SK-N-SH treated with all-trans-retinoic acid at 6 μM for 48 hours (cell line): ENCODE results near the gene DBF4B.

Source experiments
- BACH2 ChIP-seq: fragments of 250-450 bp; sonication (Bioruptor Pico); IDR thresholded peaks from 2 replicates; pipeline ENCODE4 v1.9.0; 2021; ENCODE audit warnings: mild to moderate bottlenecking, borderline replicate concordance
- GLIS3 ChIP-seq: fragments of 250-450 bp; sonication (Bioruptor Pico); IDR thresholded peaks from 2 replicates; pipeline ENCODE4 v1.5.0; 2020; ENCODE audit warnings: mild to moderate bottlenecking, moderate library complexity
- SNAI2 ChIP-seq: fragments of 250-450 bp; sonication (Bioruptor Pico); IDR thresholded peaks from 2 replicates; pipeline ENCODE4 v1.5.0; 2020; ENCODE audit warnings: mild to moderate bottlenecking, moderate library complexity
- TOX ChIP-seq: fragments of 250-450 bp; sonication (Bioruptor Pico); IDR thresholded peaks from 2 replicates; pipeline ENCODE4 v1.8.0; 2021; ENCODE audit warnings: mild to moderate bottlenecking, moderate library complexity, borderline replicate concordance
- TF ChIP-seq, protein P1 (sequence below): fragments of 250-450 bp; sonication (Bioruptor Pico); IDR thresholded peaks from 2 replicates; pipeline ENCODE4 v1.5.1; 2020; ENCODE audit warnings: low read depth, mild to moderate bottlenecking, moderate library complexity
- TF ChIP-seq, protein P2 (sequence below): fragments of 250-450 bp; sonication (Bioruptor Pico); IDR thresholded peaks from 2 replicates; pipeline ENCODE4 v1.8.0; 2020; ENCODE audit warnings: mild to moderate bottlenecking, moderate library complexity, borderline replicate concordance

DNA sequence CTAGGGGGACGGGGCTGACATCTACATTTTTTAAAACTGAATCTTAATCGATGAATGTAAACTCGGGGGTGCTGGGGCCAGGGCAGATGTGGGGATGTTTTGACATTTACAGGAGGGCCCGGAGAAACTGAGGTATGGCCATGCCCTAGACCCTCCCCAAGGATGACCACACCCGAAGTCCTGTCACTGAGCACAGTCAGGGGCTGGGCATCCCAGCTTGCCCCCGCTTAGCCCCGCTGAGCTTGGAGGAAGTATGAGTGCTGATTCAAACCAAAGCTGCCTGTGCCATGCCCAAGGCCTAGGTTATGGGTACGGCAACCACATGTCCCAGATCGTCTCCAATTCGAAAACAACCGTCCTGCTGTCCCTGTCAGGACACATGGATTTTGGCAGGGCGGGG is 71.7 kb downstream of the DBF4B start:
- TF ChIP-seq, protein P1, sequence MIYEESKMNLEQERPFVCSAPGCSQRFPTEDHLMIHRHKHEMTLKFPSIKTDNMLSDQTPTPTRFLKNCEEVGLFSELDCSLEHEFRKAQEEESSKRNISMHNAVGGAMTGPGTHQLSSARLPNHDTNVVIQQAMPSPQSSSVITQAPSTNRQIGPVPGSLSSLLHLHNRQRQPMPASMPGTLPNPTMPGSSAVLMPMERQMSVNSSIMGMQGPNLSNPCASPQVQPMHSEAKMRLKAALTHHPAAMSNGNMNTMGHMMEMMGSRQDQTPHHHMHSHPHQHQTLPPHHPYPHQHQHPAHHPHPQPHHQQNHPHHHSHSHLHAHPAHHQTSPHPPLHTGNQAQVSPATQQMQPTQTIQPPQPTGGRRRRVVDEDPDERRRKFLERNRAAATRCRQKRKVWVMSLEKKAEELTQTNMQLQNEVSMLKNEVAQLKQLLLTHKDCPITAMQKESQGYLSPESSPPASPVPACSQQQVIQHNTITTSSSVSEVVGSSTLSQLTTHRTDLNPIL (CRISPR knock-in tag) = no peak
- TF ChIP-seq, protein P2, sequence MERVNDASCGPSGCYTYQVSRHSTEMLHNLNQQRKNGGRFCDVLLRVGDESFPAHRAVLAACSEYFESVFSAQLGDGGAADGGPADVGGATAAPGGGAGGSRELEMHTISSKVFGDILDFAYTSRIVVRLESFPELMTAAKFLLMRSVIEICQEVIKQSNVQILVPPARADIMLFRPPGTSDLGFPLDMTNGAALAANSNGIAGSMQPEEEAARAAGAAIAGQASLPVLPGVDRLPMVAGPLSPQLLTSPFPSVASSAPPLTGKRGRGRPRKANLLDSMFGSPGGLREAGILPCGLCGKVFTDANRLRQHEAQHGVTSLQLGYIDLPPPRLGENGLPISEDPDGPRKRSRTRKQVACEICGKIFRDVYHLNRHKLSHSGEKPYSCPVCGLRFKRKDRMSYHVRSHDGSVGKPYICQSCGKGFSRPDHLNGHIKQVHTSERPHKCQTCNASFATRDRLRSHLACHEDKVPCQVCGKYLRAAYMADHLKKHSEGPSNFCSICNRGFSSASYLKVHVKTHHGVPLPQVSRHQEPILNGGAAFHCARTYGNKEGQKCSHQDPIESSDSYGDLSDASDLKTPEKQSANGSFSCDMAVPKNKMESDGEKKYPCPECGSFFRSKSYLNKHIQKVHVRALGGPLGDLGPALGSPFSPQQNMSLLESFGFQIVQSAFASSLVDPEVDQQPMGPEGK (CRISPR knock-in tag) = no peak
- no peak for TF ChIP-seq BACH2
- TF ChIP-seq SNAI2 (CRISPR knock-in tag) = no peak
- TF ChIP-seq TOX (CRISPR knock-in tag) = no peak
- no peak for TF ChIP-seq GLIS3 (CRISPR knock-in tag)
